DMS153 (cell line): Measurements from ENCODE around the gene MLH3.

Experiments used
- DNase-seq: peaks from one replicate; lab custom pipeline; 2025; lab: John Stamatoyannopoulos, UW

The MLH3 gene

GRCh38 chr14:74984236-74985027 is 66.8 kb downstream of the MLH3 start:
- no peak for DNase-seq

- no peak for DNase-seq
Measured at GRCh38 chr14:74983343-74983742, 67.9 kb downstream of the MLH3 start.

GRCh38 chr14:74982661-74983060 is 68.6 kb downstream of the MLH3 start:
- no peak for DNase-seq

- DNase-seq = no peak
Measured at GRCh38 chr14:74981833-74982232, 69.4 kb downstream of the MLH3 start.

- no peak for DNase-seq
Measured at GRCh38 chr14:74981462-74981782, 69.8 kb downstream of the MLH3 start.

GRCh38 chr14:74980731-74981461 is 70.4 kb downstream of the MLH3 start:
- no peak for DNase-seq

- DNase-seq = no peak
Measured at GRCh38 chr14:74980398-74980730, 70.9 kb downstream of the MLH3 start.

GRCh38 chr14:74979442-74980397 is 71.5 kb downstream of the MLH3 start:
- DNase-seq = no peak

- DNase-seq = no peak
Measured at GRCh38 chr14:74979029-74979428, 72.2 kb downstream of the MLH3 start.

- DNase-seq = no peak
Measured at GRCh38 chr14:74978416-74978947, 72.8 kb downstream of the MLH3 start.

- no peak for DNase-seq
Measured at GRCh38 chr14:74977901-74978385, 73.3 kb downstream of the MLH3 start.

GRCh38 chr14:74977164-74977900 is 73.9 kb downstream of the MLH3 start:
- no peak for DNase-seq

- DNase-seq = no peak
Measured at GRCh38 chr14:74976264-74977113, 74.8 kb downstream of the MLH3 start.

- no peak for DNase-seq
Measured at GRCh38 chr14:74975059-74975810, 76.0 kb downstream of the MLH3 start.

GRCh38 chr14:74974364-74975058 is 76.8 kb downstream of the MLH3 start:
- DNase-seq = no peak

- no peak for DNase-seq
Measured at GRCh38 chr14:74973905-74974363, 77.3 kb downstream of the MLH3 start.

GRCh38 chr14:74973003-74973653 is 78.1 kb downstream of the MLH3 start:
- peak; percentile 60 for DNase-seq

- DNase-seq = no peak
Measured at GRCh38 chr14:74968811-74969210, 82.5 kb downstream of the MLH3 start.
